Glutamatergic neuron (in vitro differentiated cells): Measurements from ENCODE around the gene ZNF462. TPM values are rescaled to one million over a fixed set of nuclear protein-coding genes. Genes with fewer than 3 reads are reported as not detected.

Source experiments
- DNase-seq: peaks from one replicate; pipeline ENCODE4 v3.0.0; 2022
- H3K27ac Mint-ChIP-seq: one replicate; pipeline ENCODE4 v1.8.0; 2020; ENCODE audit warnings: mild to moderate bottlenecking, mixed read lengths, inconsistent platforms; ENCODE audit not compliant: unreplicated experiment
- H3K27me3 Mint-ChIP-seq: one replicate; pipeline ENCODE4 v1.8.0; 2020; ENCODE audit warnings: mild to moderate bottlenecking, moderate library complexity, mixed read lengths, inconsistent platforms; ENCODE audit not compliant: unreplicated experiment
- H3K36me3 Mint-ChIP-seq: one replicate; pipeline ENCODE4 v1.8.0; 2020; ENCODE audit warnings: mild to moderate bottlenecking, mixed read lengths, inconsistent platforms; ENCODE audit not compliant: unreplicated experiment
- H3K4me1 Mint-ChIP-seq: one replicate; pipeline ENCODE4 v1.8.0; 2020; ENCODE audit warnings: mild to moderate bottlenecking, low read depth, mixed read lengths, inconsistent platforms; ENCODE audit not compliant: unreplicated experiment
- H3K4me3 Mint-ChIP-seq: one replicate; pipeline ENCODE4 v1.8.0; 2020; ENCODE audit warnings: mild to moderate bottlenecking, mixed read lengths, inconsistent platforms; ENCODE audit not compliant: unreplicated experiment
- H3K9me3 Mint-ChIP-seq: one replicate; pipeline ENCODE4 v1.8.0; 2020; ENCODE audit warnings: mild to moderate bottlenecking, moderate library complexity, mixed read lengths, inconsistent platforms; ENCODE audit not compliant: unreplicated experiment
- total RNA-seq: library from RNA; stranded (reverse); fragmentation: NEBNext Ultra II Directional; extraction: Animal tissue kit (Norgen Biotek cat#: 25700); gene quantifications from one replicate; pipeline ENCODE4 v1.2.1, GENCODE V29; 2021; ENCODE audit not compliant: unreplicated experiment
- TF ChIP-seq, protein P1 (sequence below): fragments of 200-600 bp; sonication (generic); IDR thresholded peaks from one replicate; pipeline ENCODE4 v1.5.0; 2021; ENCODE audit not compliant: partially characterized antibody, unreplicated experiment

Gene ZNF462
- total RNA-seq, 1 donor from 2014 or later = 259 TPM

DNA sequence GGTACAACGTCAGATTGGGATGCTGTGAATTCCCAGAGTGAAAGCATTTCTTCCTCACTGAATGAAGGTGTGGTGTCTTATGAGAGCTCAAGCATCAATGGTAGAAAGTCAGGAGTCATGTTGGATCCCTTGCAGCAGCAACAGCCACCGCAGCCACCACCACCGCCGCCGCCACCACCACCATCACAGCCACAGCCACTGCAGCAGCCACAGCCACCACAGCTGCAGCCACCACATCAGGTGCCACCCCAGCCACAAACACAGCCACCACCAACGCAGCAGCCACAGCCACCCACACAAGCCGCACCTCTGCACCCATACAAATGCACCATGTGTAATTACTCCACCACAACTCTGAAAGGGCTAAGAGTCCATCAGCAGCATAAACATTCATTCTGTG lies 62.4 kb downstream of the ZNF462 start:
- H3K36me3 Mint-ChIP-seq = peaks cover 41% of the 10 kb centered on the region
- TF ChIP-seq, protein P1, sequence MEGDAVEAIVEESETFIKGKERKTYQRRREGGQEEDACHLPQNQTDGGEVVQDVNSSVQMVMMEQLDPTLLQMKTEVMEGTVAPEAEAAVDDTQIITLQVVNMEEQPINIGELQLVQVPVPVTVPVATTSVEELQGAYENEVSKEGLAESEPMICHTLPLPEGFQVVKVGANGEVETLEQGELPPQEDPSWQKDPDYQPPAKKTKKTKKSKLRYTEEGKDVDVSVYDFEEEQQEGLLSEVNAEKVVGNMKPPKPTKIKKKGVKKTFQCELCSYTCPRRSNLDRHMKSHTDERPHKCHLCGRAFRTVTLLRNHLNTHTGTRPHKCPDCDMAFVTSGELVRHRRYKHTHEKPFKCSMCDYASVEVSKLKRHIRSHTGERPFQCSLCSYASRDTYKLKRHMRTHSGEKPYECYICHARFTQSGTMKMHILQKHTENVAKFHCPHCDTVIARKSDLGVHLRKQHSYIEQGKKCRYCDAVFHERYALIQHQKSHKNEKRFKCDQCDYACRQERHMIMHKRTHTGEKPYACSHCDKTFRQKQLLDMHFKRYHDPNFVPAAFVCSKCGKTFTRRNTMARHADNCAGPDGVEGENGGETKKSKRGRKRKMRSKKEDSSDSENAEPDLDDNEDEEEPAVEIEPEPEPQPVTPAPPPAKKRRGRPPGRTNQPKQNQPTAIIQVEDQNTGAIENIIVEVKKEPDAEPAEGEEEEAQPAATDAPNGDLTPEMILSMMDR = no peak
- peaks cover 6% of the 10 kb centered on the region for H3K9me3 Mint-ChIP-seq
- H3K4me3 Mint-ChIP-seq = no peak overlapping the region
- H3K27me3 Mint-ChIP-seq = peaks cover 14% of the 10 kb centered on the region
- H3K27ac Mint-ChIP-seq = no peak overlapping the region
- DNase-seq = no peak
- H3K4me1 Mint-ChIP-seq = peaks cover 24% of the 10 kb centered on the region

DNA sequence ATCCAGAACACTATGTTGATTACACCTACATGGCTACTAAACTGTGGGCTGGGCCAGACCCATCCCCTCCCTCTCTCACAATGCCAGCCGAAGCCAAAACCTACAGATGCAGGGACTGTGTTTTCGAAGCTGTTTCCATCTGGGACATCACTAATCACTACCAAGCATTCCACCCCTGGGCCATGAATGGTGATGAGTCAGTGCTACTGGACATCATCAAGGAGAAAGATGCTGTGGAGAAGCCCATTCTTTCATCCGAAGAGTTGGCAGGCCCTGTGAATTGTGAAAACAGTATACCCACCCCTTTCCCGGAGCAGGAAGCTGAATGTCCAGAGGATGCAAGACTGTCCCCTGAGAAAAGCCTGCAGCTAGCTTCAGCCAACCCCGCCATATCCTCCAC lies 65.0 kb downstream of the ZNF462 start:
- no peak overlapping the region for H3K4me3 Mint-ChIP-seq
- H3K9me3 Mint-ChIP-seq = peaks cover 7% of the 10 kb centered on the region
- peaks cover 59% of the 10 kb centered on the region for H3K36me3 Mint-ChIP-seq
- DNase-seq = no peak
- TF ChIP-seq, protein P1 = no peak
- H3K27ac Mint-ChIP-seq = no peak overlapping the region
- H3K4me1 Mint-ChIP-seq = peaks cover 19% of the 10 kb centered on the region
- peaks cover 9% of the 10 kb centered on the region for H3K27me3 Mint-ChIP-seq

DNA sequence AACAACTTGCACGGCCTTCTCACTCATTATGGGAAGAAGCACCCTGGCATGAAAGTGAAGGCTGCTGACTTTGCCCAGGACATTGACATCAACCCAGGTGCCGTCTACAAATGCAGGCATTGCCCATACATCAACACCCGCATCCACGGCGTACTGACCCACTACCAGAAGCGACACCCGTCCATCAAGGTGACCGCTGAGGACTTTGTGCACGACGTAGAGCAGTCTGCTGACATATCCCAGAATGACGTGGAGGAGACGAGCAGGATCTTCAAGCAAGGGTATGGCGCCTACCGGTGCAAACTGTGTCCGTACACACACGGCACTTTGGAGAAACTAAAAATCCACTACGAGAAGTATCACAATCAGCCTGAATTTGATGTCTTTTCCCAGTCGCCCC lies 65.4 kb downstream of the ZNF462 start:
- TF ChIP-seq, protein P1 = no peak
- no peak overlapping the region for H3K4me3 Mint-ChIP-seq
- no peak for DNase-seq
- H3K4me1 Mint-ChIP-seq = peaks cover 19% of the 10 kb centered on the region
- H3K27me3 Mint-ChIP-seq = peaks cover 7% of the 10 kb centered on the region
- peaks cover 7% of the 10 kb centered on the region for H3K9me3 Mint-ChIP-seq
- H3K36me3 Mint-ChIP-seq = peaks cover 57% of the 10 kb centered on the region
- peak overlapping the region; percentile 8 for H3K27ac Mint-ChIP-seq

DNA sequence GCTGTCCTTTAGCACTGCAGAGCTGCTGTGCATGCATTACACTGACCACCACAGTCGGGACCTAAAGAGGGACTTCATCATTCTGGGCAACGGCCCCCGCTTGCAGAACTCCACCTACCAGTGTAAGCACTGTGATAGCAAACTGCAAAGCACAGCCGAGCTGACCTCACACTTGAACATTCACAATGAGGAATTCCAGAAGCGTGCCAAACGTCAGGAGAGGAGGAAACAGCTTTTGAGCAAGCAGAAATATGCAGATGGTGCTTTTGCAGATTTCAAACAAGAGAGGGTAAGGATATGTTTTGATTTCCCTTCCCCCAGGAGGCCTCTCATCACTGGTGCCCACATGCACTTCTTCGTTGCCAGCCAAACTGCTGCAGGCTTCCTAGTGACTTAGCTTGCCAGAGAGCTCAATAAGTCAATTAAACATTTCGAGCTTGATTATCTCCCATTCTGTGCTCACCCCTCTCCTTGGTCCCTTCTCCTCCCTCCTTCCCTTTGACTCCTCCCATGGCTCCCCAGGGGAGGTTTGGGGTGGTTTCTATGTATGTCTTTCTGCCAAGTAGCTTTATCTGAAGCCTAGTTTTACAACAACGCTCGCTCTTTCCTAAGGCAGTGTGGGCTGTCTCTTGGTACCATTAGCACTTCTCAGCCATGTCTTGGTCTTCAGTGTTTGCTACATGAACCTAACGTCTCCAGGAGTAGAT lies 66.7 kb downstream of the ZNF462 start:
- TF ChIP-seq, protein P1 = no peak
- no peak for DNase-seq
- Mint-ChIP-seq H3K9me3 (peaks cover 7% of the 10 kb centered on the region), H3K4me3 (no peak overlapping the region), H3K27ac (peak overlapping the region; percentile 26), H3K4me1 (peaks cover 17% of the 10 kb centered on the region), H3K36me3 (peaks cover 44% of the 10 kb centered on the region), H3K27me3 (peaks cover 4% of the 10 kb centered on the region)

DNA sequence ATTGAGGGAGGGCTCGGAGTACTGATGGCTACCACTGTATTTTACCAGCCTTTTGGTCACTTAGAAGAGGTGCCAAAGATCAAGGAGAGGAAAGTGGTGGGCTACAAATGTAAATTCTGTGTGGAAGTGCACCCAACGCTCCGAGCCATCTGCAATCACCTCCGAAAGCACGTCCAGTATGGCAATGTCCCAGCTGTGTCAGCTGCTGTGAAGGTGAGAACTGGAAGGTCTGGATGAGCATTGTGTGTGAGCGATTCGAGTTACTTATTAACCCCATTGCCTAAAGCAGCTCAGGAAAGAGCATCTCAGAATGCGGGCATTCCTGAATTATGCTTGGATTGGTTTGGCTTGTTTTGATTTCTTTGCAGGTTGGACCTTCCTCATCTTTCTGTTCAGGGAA lies 67.5 kb downstream of the ZNF462 start:
- TF ChIP-seq, protein P1 = no peak
- Mint-ChIP-seq H3K9me3 (peaks cover 7% of the 10 kb centered on the region), H3K27me3 (peaks cover 2% of the 10 kb centered on the region), H3K4me1 (peaks cover 17% of the 10 kb centered on the region), H3K4me3 (no peak overlapping the region), H3K27ac (peak overlapping the region; percentile 67), H3K36me3 (peaks cover 36% of the 10 kb centered on the region)
- DNase-seq = no peak
